HepG2 (cell line): Measurements from ENCODE around the gene AKAP8. TPM values are rescaled to one million over a fixed set of nuclear protein-coding genes. Genes with fewer than 3 reads are reported as not detected.

Experiments
- GABPB1 ChIP-seq: IDR thresholded peaks from 2 replicates; pipeline ENCODE4 v1.6.1; 2016; ENCODE audit warnings: mild to moderate bottlenecking, missing genetic modification reagents, moderate library complexity, missing compliant biosample characterization
- GTF2F1 ChIP-seq: fragments of 150-350 bp; IDR thresholded peaks from 2 replicates; pipeline ENCODE4 v1.6.1; 2014; ENCODE audit warnings: low read length
- KAT7 ChIP-seq: IDR thresholded peaks from 2 replicates; pipeline ENCODE4 v1.6.1; 2018; ENCODE audit warnings: borderline replicate concordance, missing compliant biosample characterization
- MTA3 ChIP-seq: sonication (generic); formaldehyde crosslinking; IDR thresholded peaks from 2 replicates; pipeline ENCODE4 v1.4.0; 2020; ENCODE audit warnings: missing genetic modification reagents
- PCBP2 ChIP-seq: fragments of 200-400 bp; formaldehyde crosslinking; optimal IDR thresholded peaks from 2 replicates; pipeline ENCODE3; 2018; ENCODE audit warnings: low read length, low read depth; ENCODE audit not compliant: poor library complexity, severe bottlenecking
- POLR2A ChIP-seq, 2 experiments: IDR thresholded peaks; 2 replicates each; pipeline ENCODE4 v1.6.1; 2011; ENCODE audit warnings: low read depth in 2 of 2, low read length in 2 of 2, mild to moderate bottlenecking in 1 of 2, moderate library complexity in 1 of 2; ENCODE audit not compliant: insufficient read depth in 1 of 2
- RERE ChIP-seq: IDR thresholded peaks from 2 replicates; pipeline ENCODE4 v1.6.1; 2016; ENCODE audit warnings: low read depth, missing genetic modification reagents, missing compliant biosample characterization
- SNAPC4 ChIP-seq: sonication (generic); formaldehyde crosslinking; IDR thresholded peaks from 2 replicates; pipeline ENCODE4 v1.4.0; 2020; ENCODE audit warnings: mild to moderate bottlenecking, missing genetic modification reagents
- STAT6 ChIP-seq: sonication (generic); formaldehyde crosslinking; IDR thresholded peaks from 2 replicates; pipeline ENCODE4 v1.4.0; 2020; ENCODE audit warnings: missing genetic modification reagents, mild to moderate bottlenecking, borderline replicate concordance
- TCF12 ChIP-seq, 2 experiments: fragments of 450-650 bp in 1 of 2; sonication (generic) in 1 of 2; formaldehyde crosslinking in 1 of 2; IDR thresholded peaks; 2 replicates each; pipeline versions ENCODE4 v1.6.1 to v1.8.0; 2017 to 2022; ENCODE audit warnings: antibody characterized with exemption in 1 of 2, mild to moderate bottlenecking in 1 of 2, missing genetic modification reagents in 1 of 2, moderate library complexity in 1 of 2
- THAP8 ChIP-seq: sonication (generic); formaldehyde crosslinking; IDR thresholded peaks from 2 replicates; pipeline ENCODE4 v1.5.1; 2020; ENCODE audit warnings: missing genetic modification reagents, mild to moderate bottlenecking, borderline replicate concordance
- ZNF670 ChIP-seq: sonication (generic); formaldehyde crosslinking; IDR thresholded peaks from 2 replicates; pipeline ENCODE4 v1.8.0; 2022; ENCODE audit warnings: mild to moderate bottlenecking, missing genetic modification reagents, borderline replicate concordance
- ZNF841 ChIP-seq: sonication (generic); formaldehyde crosslinking; IDR thresholded peaks from 2 replicates; pipeline ENCODE4 v1.8.1; 2023; ENCODE audit warnings: missing genetic modification reagents, borderline replicate concordance
- polyA plus RNA-seq, 8 experiments: library from polyadenylated mRNA; depleted of rRNA in 3 of 8; stranded (reverse) in 7 of 8; unstranded in 1 of 8; fragments of >200 nt; fragmentation: Illumina TruSeq in 4 of 8; extraction: Trizol in 4 of 8; gene quantifications; 2 replicates each; pipeline versions ENCODE4 v1.2.1 to v1.2.3, GENCODE V29; 2011 to 2016; ENCODE audit warnings: low read depth in 4 of 8, missing spikeins in 1 of 8, mixed read lengths in 1 of 8; ENCODE audit not compliant: insufficient read depth in 1 of 8
- total RNA-seq, 5 experiments: library from RNA; depleted of rRNA; stranded (reverse); fragments of >200 nt; fragmentation: Illumina TruSeq; extraction: Trizol; gene quantifications; 2 replicates each; pipeline ENCODE4 v1.2.3, GENCODE V29; 2016; ENCODE audit warnings: low read depth in 1 of 5

AKAP8 gene
- total and polyA plus RNA-seq, 2 of the 13 experiments (the other 11 are each of a cell fraction or from before 2014, with no cell fraction given) = 15.9 to 22.1 TPM

- TF ChIP-seq PCBP2 (no peak), MTA3 (CRISPR knock-in tag) (no peak), STAT6 (CRISPR knock-in tag) (peak; percentile 84; the same call in 1 of the 2 replicates), ZNF841 (CRISPR knock-in tag) (no peak), GABPB1 (CRISPR knock-in tag) (peak; percentile 74), RERE (CRISPR knock-in tag) (no peak), POLR2A (IDR thresholded peaks at IDR 0.05; ENCODE audit: insufficient read depth in 1 of 2, low read depth in 2 of 2, low read length in 2 of 2) (peak; percentile 97 to 98), THAP8 (CRISPR knock-in tag) (0 out of 2 replicates have a peak, but pooled peaks have one; percentile 78), SNAPC4 (CRISPR knock-in tag) (peak; percentile 60; the same call in 1 of the 2 replicates), TCF12 (IDR thresholded peaks at IDR 0.05) (no peak), TCF12 (CRISPR knock-in tag; IDR thresholded peaks at IDR 0.05) (no peak), GTF2F1 (no peak), KAT7 (CRISPR knock-in tag) (peak; percentile 76; the same call in 1 of the 2 replicates), ZNF670 (CRISPR knock-in tag) (0 out of 2 replicates have a peak, but pooled peaks have one; percentile 60)
Observed at GRCh38 chr19:15418579-15419412, 39.2 kb upstream of the AKAP8 start, which contains the start of gene AKAP8L (continued).
